ENCODE data around the gene TFAP2D.

TFAP2D gene

DNA sequence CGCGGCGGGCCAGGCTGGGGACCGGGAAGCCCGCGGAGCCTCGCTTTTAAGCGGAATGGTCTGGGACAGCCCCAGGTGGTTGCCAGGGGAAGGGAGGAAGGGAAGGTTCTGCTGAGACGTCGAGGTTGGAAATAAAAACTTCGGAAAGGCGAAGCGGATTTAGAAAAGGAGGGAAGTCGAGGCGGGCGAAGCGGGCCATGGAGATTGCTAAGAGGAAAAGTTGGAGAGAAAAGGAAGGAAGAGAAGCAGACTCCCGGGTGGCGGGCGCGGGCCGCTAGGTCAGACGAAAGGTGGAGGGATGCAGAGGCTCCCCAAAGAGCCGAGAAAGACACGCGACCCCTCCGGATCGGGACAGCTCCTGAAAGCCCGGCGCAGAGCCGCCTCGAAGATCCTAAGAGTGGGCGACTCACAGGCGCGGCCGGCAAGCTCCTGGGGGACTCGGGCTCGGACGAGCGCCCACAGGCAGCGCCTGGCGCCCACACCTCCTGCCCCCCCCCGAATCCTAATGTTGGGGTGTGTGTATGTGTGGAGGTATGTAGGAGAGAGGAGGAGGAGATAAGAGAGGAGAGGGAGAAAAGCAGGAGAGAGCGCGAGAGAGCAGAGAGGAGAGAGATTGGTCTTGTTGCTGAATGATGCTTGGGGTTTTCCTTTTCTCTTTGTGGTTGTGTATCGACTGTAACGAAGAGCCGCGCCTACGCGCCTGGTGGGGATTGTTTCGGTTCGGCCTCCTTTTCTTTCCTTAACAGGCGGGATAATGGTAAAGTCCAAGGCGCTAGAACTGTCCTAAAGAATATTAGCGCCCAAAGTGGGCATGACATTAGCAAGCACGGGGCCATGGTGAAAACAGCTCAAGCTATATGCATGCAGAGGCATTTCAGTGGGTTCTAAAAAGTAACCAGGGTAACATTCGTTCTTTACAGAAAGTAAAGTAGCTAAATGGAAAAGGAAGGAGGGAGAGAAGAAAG, 106.9 kb downstream of the TFAP2D start:
- DNase-seq: no peak

DNA sequence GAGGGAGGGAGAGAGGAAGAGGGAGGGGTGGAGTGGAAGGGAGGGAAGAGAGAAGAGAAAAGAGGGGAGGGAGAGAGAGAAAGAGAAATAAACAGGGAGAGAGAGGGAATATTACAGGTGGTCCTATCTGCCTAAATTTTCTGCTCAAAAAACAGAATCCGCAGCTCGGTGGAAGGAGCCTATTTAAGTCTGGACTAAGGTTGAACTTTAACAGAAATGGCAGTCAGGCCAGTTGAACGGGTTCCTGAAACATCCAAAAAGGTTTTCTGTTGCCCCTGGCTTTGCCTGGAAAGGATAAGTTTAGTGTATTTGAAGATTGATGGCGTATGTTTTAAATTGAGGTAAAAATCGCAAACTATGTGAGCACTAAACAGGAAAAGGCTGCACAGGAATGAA, 107.5 kb downstream of the TFAP2D start:
- no peak for DNase-seq

DNA sequence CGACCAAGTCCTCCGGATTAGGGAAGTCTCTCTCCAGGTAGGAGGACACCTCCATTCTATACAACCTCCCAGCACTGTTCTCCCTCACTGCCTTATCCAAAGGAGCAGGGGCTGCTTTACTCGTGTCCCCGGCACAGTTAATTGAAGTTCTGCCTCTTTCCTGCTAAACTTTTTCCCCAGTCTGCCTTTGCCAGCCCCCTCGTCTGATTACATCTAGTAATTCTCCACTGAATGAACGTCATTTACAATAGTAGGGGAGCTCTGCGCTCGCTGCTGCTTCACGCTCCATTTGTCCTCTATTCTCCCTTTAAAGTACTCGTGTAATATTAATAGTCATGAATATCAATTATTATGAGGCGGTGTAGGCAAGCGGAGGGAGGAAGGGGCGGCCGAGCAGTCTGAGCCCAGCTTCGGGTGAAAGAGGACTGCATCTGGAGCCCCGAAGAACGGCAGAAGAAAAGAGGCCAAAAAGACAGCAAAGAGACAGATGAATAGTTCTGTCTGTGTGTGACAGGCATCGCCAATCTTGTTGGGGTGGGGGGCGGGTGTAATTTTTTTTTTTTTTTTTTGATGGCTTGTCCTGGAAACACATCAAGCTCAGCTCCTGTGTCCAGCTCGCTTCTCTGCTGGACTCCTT, 108.2 kb downstream of the TFAP2D start:
- no peak for DNase-seq

DNA sequence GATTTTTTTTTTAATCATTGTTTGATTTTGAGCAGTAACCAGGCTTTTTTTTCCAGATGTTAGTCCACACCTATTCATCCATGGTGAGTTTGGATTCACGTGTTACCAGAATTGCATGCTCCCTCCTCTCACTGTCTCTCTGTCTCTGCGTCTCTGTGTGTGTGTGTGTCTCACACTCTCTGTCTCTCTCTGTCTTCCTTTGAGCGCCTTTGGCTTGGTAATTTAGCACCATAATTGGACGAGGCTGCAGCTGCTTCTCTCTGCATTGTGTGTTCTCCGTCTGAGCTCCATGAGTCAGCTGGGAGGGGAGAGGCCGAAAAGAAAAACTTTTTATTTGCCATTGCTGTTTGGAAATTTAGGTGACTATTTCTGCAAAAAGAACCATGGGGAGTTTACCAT, 108.8 kb downstream of the TFAP2D start:
- no peak for DNase-seq
